ENCODE results near the gene TSPAN8. TPM values are rescaled to one million over a fixed set of nuclear protein-coding genes. Genes with fewer than 3 reads are reported as not detected.

The TSPAN8 gene
- total RNA-seq, 1 experiment from 2014 or later: 74.7 TPM

- H3K4me1 ChIP-seq (ENCODE audit: insufficient read depth, low read length, poor library complexity, severe bottlenecking): peaks cover 58% of the 10 kb centered on the region
- peak overlapping the region; percentile 98 for H3K27ac ChIP-seq (ENCODE audit: low read depth, low read length, poor library complexity, severe bottlenecking)
- ChIA-PET CTCF (interaction anchor here (0.6 kb wide), 3 partner anchors 9 to 471 kb away, joined by 3 to 9 read pairs (median 7); partner anchors contain the start of gene THAP2), POLR2A (ENCODE audit: low non-redundant PET) (interaction anchor here (0.6 kb wide), 1 partner anchor 686 kb away, joined by 14 read pairs; no protein-coding TSS in a partner anchor)
- H3K27me3 ChIP-seq (replicated peaks; ENCODE audit: insufficient read depth, low read depth, low read length, poor library complexity): no peaks in the 10 kb centered on the region
- BruUV-seq (replicated peaks): no TSS peak
- no peak for TF ChIP-seq EZH2 (IDR thresholded peaks at IDR 0.05; ENCODE audit: borderline replicate concordance, low read depth, low read length, poor library complexity, severe bottlenecking)
- TF ChIP-seq CTCF (conservative IDR thresholded peaks at IDR 0.05; ENCODE audit: low read depth, low read length): no peak
- no peaks in the 10 kb centered on the region for H3K9me3 ChIP-seq (ENCODE audit: low read depth, low read length, poor library complexity, severe bottlenecking)
- H3K36me3 ChIP-seq (ENCODE audit: insufficient read depth, low read length, poor library complexity, severe bottlenecking): no peaks in the 10 kb centered on the region
- peak; percentile 93 for DNase-seq (ENCODE audit: low spot score)
- H3K4me3 ChIP-seq (ENCODE audit: low read depth, low read length, poor library complexity, severe bottlenecking): no peak overlapping the region
- intact Hi-C loops (cut with micrococcal nuclease; ENCODE audit: unreplicated experiment): loop anchor here (5.0 kb wide), 3 partner anchors 51 to 246 kb away; no protein-coding TSS in a partner anchor
Observed at GRCh38 chr12:71193041-71193440, 35.2 kb upstream of the TSPAN8 start.

GRCh38 chr12:71191509-71192196, 33.9 kb upstream of the TSPAN8 start:
- Histone ChIP-seq H3K4me1 (ENCODE audit: insufficient read depth, low read length, poor library complexity, severe bottlenecking) (peaks cover 71% of the 10 kb centered on the region), H3K36me3 (ENCODE audit: insufficient read depth, low read length, poor library complexity, severe bottlenecking) (no peaks in the 10 kb centered on the region), H3K4me3 (ENCODE audit: low read depth, low read length, poor library complexity, severe bottlenecking) (no peak overlapping the region), H3K9me3 (ENCODE audit: low read depth, low read length, poor library complexity, severe bottlenecking) (no peaks in the 10 kb centered on the region), H3K27me3 (replicated peaks; ENCODE audit: insufficient read depth, low read depth, low read length, poor library complexity) (no peaks in the 10 kb centered on the region), H3K27ac (ENCODE audit: low read depth, low read length, poor library complexity, severe bottlenecking) (peak overlapping the region; percentile 98)
- intact Hi-C loops (cut with micrococcal nuclease; ENCODE audit: unreplicated experiment): loop anchor here (2.0 to 5.0 kb wide), 7 partner anchors 31 to 685 kb away; no protein-coding TSS in a partner anchor
- DNase-seq (ENCODE audit: low spot score): peak; percentile 95
- ChIA-PET CTCF (no interaction called here), POLR2A (ENCODE audit: low non-redundant PET) (no interaction called here)
- TF ChIP-seq CTCF (conservative IDR thresholded peaks at IDR 0.05; ENCODE audit: low read depth, low read length): no peak
- TF ChIP-seq EZH2 (IDR thresholded peaks at IDR 0.05; ENCODE audit: borderline replicate concordance, low read depth, low read length, poor library complexity, severe bottlenecking): no peak
- BruUV-seq (replicated peaks): TSS peak; percentile 59

- H3K27ac ChIP-seq (ENCODE audit: low read depth, low read length, poor library complexity, severe bottlenecking): peak overlapping the region; percentile 98
- intact Hi-C loops (cut with micrococcal nuclease; ENCODE audit: unreplicated experiment): loop anchor here (2.0 to 5.0 kb wide), 7 partner anchors 30 to 686 kb away; no protein-coding TSS in a partner anchor
- no peaks in the 10 kb centered on the region for H3K36me3 ChIP-seq (ENCODE audit: insufficient read depth, low read length, poor library complexity, severe bottlenecking)
- no peak overlapping the region for H3K4me3 ChIP-seq (ENCODE audit: low read depth, low read length, poor library complexity, severe bottlenecking)
- BruUV-seq (replicated peaks): no TSS peak
- TF ChIP-seq EZH2 (IDR thresholded peaks at IDR 0.05; ENCODE audit: borderline replicate concordance, low read depth, low read length, poor library complexity, severe bottlenecking) (no peak), CTCF (conservative IDR thresholded peaks at IDR 0.05; ENCODE audit: low read depth, low read length) (no peak)
- peak; percentile 93 for DNase-seq (ENCODE audit: low spot score)
- H3K27me3 ChIP-seq (replicated peaks; ENCODE audit: insufficient read depth, low read depth, low read length, poor library complexity): no peaks in the 10 kb centered on the region
- peaks cover 79% of the 10 kb centered on the region for H3K4me1 ChIP-seq (ENCODE audit: insufficient read depth, low read length, poor library complexity, severe bottlenecking)
- H3K9me3 ChIP-seq (ENCODE audit: low read depth, low read length, poor library complexity, severe bottlenecking): no peaks in the 10 kb centered on the region
- ChIA-PET POLR2A (ENCODE audit: low non-redundant PET) (no interaction called here), CTCF (no interaction called here)
Observed at GRCh38 chr12:71190822-71191221, 33.0 kb upstream of the TSPAN8 start.
